Trophoblast cell (in vitro differentiated cells and primary cell): Measurements from ENCODE around the gene ZBED4.
A peak's percentile ranks its signal among the peaks of the same experiment; 100 is the strongest.

Experiments
- DNase-seq, 2 donors: peaks; one replicate each; pipeline ENCODE4 v3.0.0-alpha.2; 2016
- H2AFZ ChIP-seq: 2 replicates; pipeline ENCODE4 v1.6.1; 2013; ENCODE audit warnings: low read length, moderate library complexity, mild to moderate bottlenecking; ENCODE audit not compliant: insufficient read depth, poor library complexity
- H2AK5ac ChIP-seq: 2 replicates; pipeline ENCODE4 v1.6.1; 2013; ENCODE audit warnings: mild to moderate bottlenecking, low read length
- H2BK120ac ChIP-seq: 2 replicates; pipeline ENCODE4 v1.6.1; 2013; ENCODE audit warnings: low read length, mild to moderate bottlenecking, moderate library complexity; ENCODE audit not compliant: insufficient read depth, poor library complexity
- H2BK12ac ChIP-seq: 2 replicates; pipeline ENCODE4 v1.6.1; 2013; ENCODE audit warnings: mild to moderate bottlenecking, low read length, moderate library complexity
- H2BK5ac ChIP-seq: 2 replicates; pipeline ENCODE4 v1.6.1; 2013; ENCODE audit warnings: low read length, low read depth, moderate library complexity, mild to moderate bottlenecking; ENCODE audit not compliant: poor library complexity
- H3K14ac ChIP-seq: 2 replicates; pipeline ENCODE4 v1.6.1; 2013; ENCODE audit warnings: mild to moderate bottlenecking, low read length
- H3K18ac ChIP-seq: 2 replicates; pipeline ENCODE4 v1.6.1; 2013; ENCODE audit warnings: mild to moderate bottlenecking, low read length
- H3K23ac ChIP-seq: 2 replicates; pipeline ENCODE4 v1.6.1; 2013; ENCODE audit warnings: low read length
- H3K27ac ChIP-seq: 2 replicates; pipeline ENCODE4 v1.5.1; 2013; ENCODE audit warnings: low read depth, mild to moderate bottlenecking, inconsistent platforms, low read length, moderate library complexity
- H3K27me3 ChIP-seq: 2 replicates; pipeline ENCODE4 v1.6.1; 2013; ENCODE audit warnings: inconsistent platforms, mild to moderate bottlenecking, low read length, moderate library complexity; ENCODE audit not compliant: insufficient read depth
- H3K36me3 ChIP-seq, 2 experiments: 1 replicate in 1 of 2; 2 replicates in 1 of 2; pipeline ENCODE4 v1.6.1; 2013; ENCODE audit warnings: low read length in 2 of 2, mild to moderate bottlenecking in 2 of 2, moderate library complexity in 1 of 2; ENCODE audit not compliant: insufficient read depth in 2 of 2, control insufficient read depth in 1 of 2
- H3K4ac ChIP-seq: 2 replicates; pipeline ENCODE4 v1.6.1; 2013; ENCODE audit warnings: low read depth, mild to moderate bottlenecking, low read length, moderate library complexity
- H3K4me1 ChIP-seq, 2 experiments: 1 replicate in 1 of 2; 2 replicates in 1 of 2; pipeline ENCODE4 v1.6.1; 2013; ENCODE audit warnings: low read length in 2 of 2, mild to moderate bottlenecking in 2 of 2, moderate library complexity in 1 of 2; ENCODE audit not compliant: insufficient read depth in 2 of 2, control insufficient read depth in 1 of 2
- H3K4me2 ChIP-seq: 2 replicates; pipeline ENCODE4 v1.6.1; 2013; ENCODE audit warnings: inconsistent platforms, mild to moderate bottlenecking, low read length, moderate library complexity
- H3K4me3 ChIP-seq: 2 replicates; pipeline ENCODE4 v1.5.1; 2013; ENCODE audit warnings: mild to moderate bottlenecking, low read depth, low read length, inconsistent platforms
- H3K79me1 ChIP-seq: one replicate; pipeline ENCODE4 v1.6.1; 2013; ENCODE audit warnings: low read length
- H3K79me2 ChIP-seq: 2 replicates; pipeline ENCODE4 v1.6.1; 2013; ENCODE audit warnings: low read length, mild to moderate bottlenecking; ENCODE audit not compliant: control insufficient read depth, insufficient read depth, poor library complexity
- H3K9ac ChIP-seq: 2 replicates; pipeline ENCODE4 v1.6.1; 2013; ENCODE audit warnings: mild to moderate bottlenecking, low read length
- H3K9me3 ChIP-seq: 2 replicates; pipeline ENCODE4 v1.6.1; 2013; ENCODE audit warnings: low read depth, mild to moderate bottlenecking, control low read depth, inconsistent platforms, low read length; ENCODE audit not compliant: insufficient read depth
- H4K12ac ChIP-seq: 2 replicates; pipeline ENCODE4 v1.6.1; 2013; ENCODE audit warnings: low read depth, mild to moderate bottlenecking, low read length, moderate library complexity
- H4K8ac ChIP-seq: 2 replicates; pipeline ENCODE4 v1.6.1; 2013; ENCODE audit warnings: low read depth, mild to moderate bottlenecking, low read length, moderate library complexity
- H4K91ac ChIP-seq: one replicate; pipeline ENCODE4 v1.6.1; 2013; ENCODE audit warnings: low read depth, mild to moderate bottlenecking, low read length, moderate library complexity
- WGBS: extraction: QIAGEN DNeasy Blood & Tissue Kit; methylation state at CpG from one replicate; pipeline ENCODE4 v1.1.7; 2013; ENCODE audit warnings: missing lambda C conversion rate; ENCODE audit not compliant: insufficient read length, insufficient coverage; ENCODE audit errors: extremely low coverage; 5-methylcytosine and 5-hydroxymethylcytosine counted together

Gene ZBED4

GRCh38 chr22:49906071-49906798, 52.6 kb downstream of the ZBED4 start:
- H2AK5ac ChIP-seq = no peak overlapping the region
- H3K36me3 ChIP-seq = peaks cover 40 to 53% of the 10 kb centered on the region in 2 experiments
- H3K23ac ChIP-seq = no peak overlapping the region
- H3K4ac ChIP-seq = no peak overlapping the region
- no peak overlapping the region for H3K4me3 ChIP-seq
- no CpG with 5 or more reads among the region's 28 CpGs for WGBS
- no peak overlapping the region for H2BK12ac ChIP-seq
- no peak overlapping the region for H2AFZ ChIP-seq
- no peak overlapping the region for H2BK120ac ChIP-seq
- H3K4me2 ChIP-seq = no peak overlapping the region
- H3K27ac ChIP-seq = no peak overlapping the region
- H2BK5ac ChIP-seq = no peak overlapping the region
- no peaks in the 10 kb centered on the region for H3K4me1 ChIP-seq
- no peak for DNase-seq
- H3K9ac ChIP-seq = no peak overlapping the region
- H3K27me3 ChIP-seq = no peaks in the 10 kb centered on the region
- no peak overlapping the region for H3K14ac ChIP-seq
- no peaks in the 10 kb centered on the region for H3K79me2 ChIP-seq
- no peaks in the 10 kb centered on the region for H3K79me1 ChIP-seq
- H4K12ac ChIP-seq = no peak overlapping the region
- no peak overlapping the region for H4K8ac ChIP-seq
- H3K9me3 ChIP-seq = peaks cover 14% of the 10 kb centered on the region
- no peak overlapping the region for H4K91ac ChIP-seq
- H3K18ac ChIP-seq = no peak overlapping the region

- no CpG with 5 or more reads among the region's 14 CpGs for WGBS
- H4K91ac ChIP-seq = no peak overlapping the region
Measured at GRCh38 chr22:49906799-49907290, 53.2 kb downstream of the ZBED4 start.

GRCh38 chr22:49907807-49908206, 54.2 kb downstream of the ZBED4 start:
- no peak overlapping the region for H2AK5ac ChIP-seq
- H2BK12ac ChIP-seq = no peak overlapping the region
- H3K4me1 ChIP-seq = no peaks in the 10 kb centered on the region
- no peak overlapping the region for H3K14ac ChIP-seq
- H4K91ac ChIP-seq = no peak overlapping the region
- H3K23ac ChIP-seq = no peak overlapping the region
- no peaks in the 10 kb centered on the region for H3K27me3 ChIP-seq
- H3K79me1 ChIP-seq = no peaks in the 10 kb centered on the region
- H3K9ac ChIP-seq = no peak overlapping the region
- DNase-seq = no peak
- H3K9me3 ChIP-seq = peaks cover 1% of the 10 kb centered on the region
- WGBS = no CpG with 5 or more reads among the region's 19 CpGs
- H4K8ac ChIP-seq = no peak overlapping the region
- H3K36me3 ChIP-seq = peaks cover 44 to 51% of the 10 kb centered on the region in 2 experiments
- no peak overlapping the region for H3K18ac ChIP-seq
- H4K12ac ChIP-seq = no peak overlapping the region
- peak overlapping the region; percentile 14 for H3K4me3 ChIP-seq
- no peak overlapping the region for H3K4ac ChIP-seq
- no peak overlapping the region for H2AFZ ChIP-seq
- no peak overlapping the region for H2BK5ac ChIP-seq
- no peak overlapping the region for H2BK120ac ChIP-seq
- H3K79me2 ChIP-seq = no peaks in the 10 kb centered on the region
- no peak overlapping the region for H3K27ac ChIP-seq
- no peak overlapping the region for H3K4me2 ChIP-seq

More at GRCh38 chr22:49906799-49907290, 53.2 kb downstream of the ZBED4 start:
- DNase-seq = no peak
- Histone ChIP-seq H3K14ac (no peak overlapping the region), H3K4me2 (no peak overlapping the region), H2BK5ac (no peak overlapping the region), H3K27me3 (no peaks in the 10 kb centered on the region), H3K4ac (no peak overlapping the region), H3K23ac (no peak overlapping the region), H3K4me3 (no peak overlapping the region), H4K12ac (no peak overlapping the region), H3K9ac (no peak overlapping the region), H2AK5ac (no peak overlapping the region), H3K27ac (no peak overlapping the region), H2AFZ (no peak overlapping the region), H2BK120ac (no peak overlapping the region), H3K9me3 (peaks cover 8% of the 10 kb centered on the region), H3K79me2 (no peaks in the 10 kb centered on the region), H3K18ac (no peak overlapping the region), H4K8ac (no peak overlapping the region), H2BK12ac (no peak overlapping the region), H3K4me1 (no peaks in the 10 kb centered on the region), H3K36me3 (peaks cover 44 to 47% of the 10 kb centered on the region in 2 experiments), H3K79me1 (no peaks in the 10 kb centered on the region)

GRCh38 chr22:49909476-49910205, 56.0 kb downstream of the ZBED4 start:
- no peak overlapping the region for H4K12ac ChIP-seq
- no peak overlapping the region for H4K8ac ChIP-seq
- no peaks in the 10 kb centered on the region for H3K79me2 ChIP-seq
- no peaks in the 10 kb centered on the region for H3K27me3 ChIP-seq
- no peak overlapping the region for H3K27ac ChIP-seq
- no CpG with 5 or more reads among the region's 23 CpGs for WGBS
- no peak overlapping the region for H3K23ac ChIP-seq
- H2AFZ ChIP-seq = no peak overlapping the region
- H2BK12ac ChIP-seq = no peak overlapping the region
- no peak overlapping the region for H3K18ac ChIP-seq
- H3K36me3 ChIP-seq = peaks cover 40 to 46% of the 10 kb centered on the region in 2 experiments
- no peak overlapping the region for H3K4me3 ChIP-seq
- H3K4me1 ChIP-seq = no peaks in the 10 kb centered on the region
- H3K79me1 ChIP-seq = no peaks in the 10 kb centered on the region
- H4K91ac ChIP-seq = no peak overlapping the region
- no peaks in the 10 kb centered on the region for H3K9me3 ChIP-seq
- H3K4me2 ChIP-seq = no peak overlapping the region
- DNase-seq = no peak
- H2BK5ac ChIP-seq = no peak overlapping the region
- no peak overlapping the region for H3K14ac ChIP-seq
- no peak overlapping the region for H2AK5ac ChIP-seq
- no peak overlapping the region for H3K9ac ChIP-seq
- H3K4ac ChIP-seq = no peak overlapping the region
- H2BK120ac ChIP-seq = no peak overlapping the region
